ENCODE results near the gene SLC13A5. TPM values are rescaled to one million over a fixed set of nuclear protein-coding genes. Genes with fewer than 3 reads are reported as not detected.

SLC13A5 gene
- total and polyA plus RNA-seq, 10 of the 15 experiments (the other 5 are each of a cell fraction or from before 2014, with no cell fraction given) = 0.23 TPM; not detected in 9

GRCh38 chr17:6648181-6648580, 65.0 kb downstream of the SLC13A5 start:
- peak; percentile 38 for ATAC-seq
- no peak for FAIRE-seq
- no peak overlapping the region for H3K9ac ChIP-seq (ENCODE audit: control insufficient read depth, insufficient read depth, low read length)
- peaks cover 0 to 10% of the 10 kb centered on the region in 2 experiments; a peak in 2 of 4 replicates for H3K36me3 ChIP-seq (ENCODE audit: control insufficient read depth in 2 of 2, insufficient read depth in 2 of 2, low read length in 1 of 2)
- DNase-seq (ENCODE audit: low read depth, low spot score) = no peak
- BruUV-seq (replicated peaks) = no TSS peak
- H3K27ac ChIP-seq (ENCODE audit: control insufficient read depth, insufficient read depth) = no peak overlapping the region
- RAD21 ChIA-PET (ENCODE audit: unreplicated experiment) = interaction anchor here (0.6 to 1.9 kb wide), 2 partner anchors 175 to 196 kb away, joined by 3 to 18 read pairs; no protein-coding TSS in a partner anchor
- no peaks in the 10 kb centered on the region for H4K20me1 ChIP-seq (ENCODE audit: control insufficient read depth, insufficient read depth)
- intact Hi-C loops (cut with micrococcal nuclease; ENCODE audit: unreplicated experiment) (loop anchor here (1.0 kb wide), 1 partner anchor 175 kb away; no protein-coding TSS in a partner anchor), in situ Hi-C loops (cut with MboI) (loop anchor here (5.0 kb wide), 1 partner anchor 176 kb away; no protein-coding TSS in a partner anchor)
- no peak overlapping the region for H2AFZ ChIP-seq (ENCODE audit: control insufficient read depth, low read depth, low read length)
- no peak for TF ChIP-seq SRF (IDR thresholded peaks at IDR 0.05; ENCODE audit: low read depth in 2 of 2, low read length in 2 of 2)
- TF ChIP-seq WRNIP1 (IDR thresholded peaks at IDR 0.05; ENCODE audit: borderline replicate concordance, low read depth, low read length) = no peak
- TF ChIP-seq STAT1 (conservative IDR thresholded peaks at IDR 0.05) = no peak
- TF ChIP-seq, protein P1, sequence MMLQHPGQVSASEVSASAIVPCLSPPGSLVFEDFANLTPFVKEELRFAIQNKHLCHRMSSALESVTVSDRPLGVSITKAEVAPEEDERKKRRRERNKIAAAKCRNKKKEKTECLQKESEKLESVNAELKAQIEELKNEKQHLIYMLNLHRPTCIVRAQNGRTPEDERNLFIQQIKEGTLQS (IDR thresholded peaks at IDR 0.05; ENCODE audit: borderline replicate concordance, extremely low read depth, low read depth, low read length) = no peak
- no peak for TF ChIP-seq RUNX3 (IDR thresholded peaks at IDR 0.05; ENCODE audit: low read length)
- TF ChIP-seq ELK1 (IDR thresholded peaks at IDR 0.05; ENCODE audit: low read depth, low read length) = no peak
- TF ChIP-seq NR2C2 (IDR thresholded peaks at IDR 0.05; ENCODE audit: borderline replicate concordance, control insufficient read depth, insufficient read length, low read depth) = no peak
- no peak for TF ChIP-seq TCF7 (IDR thresholded peaks at IDR 0.05; ENCODE audit: borderline replicate concordance)
- peak; percentile 38 to 58 (median 52); a peak in 4 of 6 replicates for TF ChIP-seq CTCF (IDR thresholded peaks at IDR 0.05 in 2 of 3, conservative IDR thresholded peaks at IDR 0.05 in 1 of 3; ENCODE audit: control insufficient read depth in 2 of 3, extremely low read depth in 1 of 3, insufficient read depth in 1 of 3, low read depth in 3 of 3, low read length in 3 of 3)
- peak; percentile 54 for TF ChIP-seq RAD21 (IDR thresholded peaks at IDR 0.05; ENCODE audit: insufficient read depth, low read depth, low read length)
- H3K79me2 ChIP-seq (ENCODE audit: control insufficient read depth, insufficient read depth, low read length) = peaks cover 22% of the 10 kb centered on the region
- SMC1A ChIA-PET (ENCODE audit: uncharacterized antibody, unreplicated experiment) = interaction anchor here (0.7 to 1.9 kb wide), 2 partner anchors 48 to 176 kb away, joined by 3 to 12 read pairs; no protein-coding TSS in a partner anchor
- H3K4me2 ChIP-seq (ENCODE audit: control insufficient read depth, insufficient read depth) = no peak overlapping the region; the same call in 1 of the 2 replicates
- POLR2A ChIA-PET = no interaction called here
- CTCF ChIA-PET = interaction anchor here (0.7 to 1.4 kb wide), 5 partner anchors 8 to 212 kb away, joined by 3 to 38 read pairs (median 4); partner anchors contain the start of gene KIAA0753
- peaks cover 6% of the 10 kb centered on the region; the same call in 1 of the 2 replicates for H3K4me1 ChIP-seq (ENCODE audit: control insufficient read depth, insufficient read depth, low read length)
- H3K9me3 ChIP-seq (replicated peaks; ENCODE audit: control insufficient read depth, insufficient read depth, low read length) = no peaks in the 10 kb centered on the region
- H3K27me3 ChIP-seq (replicated peaks in 1 of 2; ENCODE audit: control insufficient read depth in 2 of 2, insufficient read depth in 2 of 2, low read length in 1 of 2) = no peaks in the 10 kb centered on the region
- H3K4me3 ChIP-seq = no peak overlapping the region
